ENCODE measurements around the gene PGGHG. TPM values are rescaled to one million over a fixed set of nuclear protein-coding genes. Genes with fewer than 3 reads are reported as not detected.
A peak's percentile ranks its signal among the peaks of the same experiment; 100 is the strongest.
"Not testable (repeated sequence)": the region's sequence is repeated elsewhere in the genome, so short reads cannot be mapped to it uniquely, and the experiment has no call there.

The PGGHG gene
- polyA plus RNA-seq, 1 experiment, result 13.2 TPM

- ChIA-PET POLR2A (interaction anchor here (0.6 kb wide), 3 partner anchors 43 to 533 kb away, joined by 5 to 12 read pairs (median 8); no protein-coding TSS in a partner anchor), CTCF (interaction anchor here (1.4 to 2.1 kb wide), 2 partner anchors 7 to 43 kb away, joined by 4 to 7 read pairs; no protein-coding TSS in a partner anchor)
- H3K27me3 ChIP-seq (ENCODE audit: control insufficient read depth, insufficient read depth, low read length), result no peaks in the 10 kb centered on the region
- H3K4me3 ChIP-seq (ENCODE audit: low read depth, low read length), result no peak overlapping the region
- H3K36me3 ChIP-seq (ENCODE audit: control insufficient read depth, insufficient read depth, low read length), result no peaks in the 10 kb centered on the region; the same call in 1 of the 2 replicates
- no peak for DNase-seq (ENCODE audit: low read depth)
- TF ChIP-seq, protein P1, sequence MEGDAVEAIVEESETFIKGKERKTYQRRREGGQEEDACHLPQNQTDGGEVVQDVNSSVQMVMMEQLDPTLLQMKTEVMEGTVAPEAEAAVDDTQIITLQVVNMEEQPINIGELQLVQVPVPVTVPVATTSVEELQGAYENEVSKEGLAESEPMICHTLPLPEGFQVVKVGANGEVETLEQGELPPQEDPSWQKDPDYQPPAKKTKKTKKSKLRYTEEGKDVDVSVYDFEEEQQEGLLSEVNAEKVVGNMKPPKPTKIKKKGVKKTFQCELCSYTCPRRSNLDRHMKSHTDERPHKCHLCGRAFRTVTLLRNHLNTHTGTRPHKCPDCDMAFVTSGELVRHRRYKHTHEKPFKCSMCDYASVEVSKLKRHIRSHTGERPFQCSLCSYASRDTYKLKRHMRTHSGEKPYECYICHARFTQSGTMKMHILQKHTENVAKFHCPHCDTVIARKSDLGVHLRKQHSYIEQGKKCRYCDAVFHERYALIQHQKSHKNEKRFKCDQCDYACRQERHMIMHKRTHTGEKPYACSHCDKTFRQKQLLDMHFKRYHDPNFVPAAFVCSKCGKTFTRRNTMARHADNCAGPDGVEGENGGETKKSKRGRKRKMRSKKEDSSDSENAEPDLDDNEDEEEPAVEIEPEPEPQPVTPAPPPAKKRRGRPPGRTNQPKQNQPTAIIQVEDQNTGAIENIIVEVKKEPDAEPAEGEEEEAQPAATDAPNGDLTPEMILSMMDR (IDR thresholded peaks at IDR 0.05; ENCODE audit: insufficient read depth, low read depth, low read length), result no peak
Measured at GRCh38 chr11:312092-312816, 23.3 kb downstream of the PGGHG start.

DNA sequence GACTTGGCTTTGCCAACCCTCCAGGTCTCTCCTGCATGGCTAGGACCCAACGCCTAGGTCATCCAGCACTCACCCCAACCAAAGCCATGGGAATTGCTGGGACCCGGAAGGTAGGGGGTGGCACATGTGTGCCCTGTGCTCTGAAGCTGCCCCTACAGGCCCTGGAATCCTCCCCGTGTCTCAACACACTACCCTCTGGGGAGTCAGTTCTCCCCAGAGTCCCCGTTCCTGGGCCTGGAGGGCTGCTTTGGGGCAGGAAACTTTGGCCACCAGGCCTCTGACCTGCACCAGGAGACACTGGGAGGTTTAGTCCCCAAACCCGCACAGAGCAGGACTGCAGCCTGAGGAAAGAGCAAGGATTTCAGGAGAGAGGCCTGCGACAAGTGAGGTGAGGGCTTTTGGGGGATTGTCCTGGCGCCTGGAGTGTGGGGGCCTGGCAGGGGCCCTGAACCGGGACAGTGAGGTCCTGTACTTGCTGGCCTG is 24.4 kb downstream of the PGGHG start:
- DNase-seq (ENCODE audit: low read depth), result no peak
- H3K36me3 ChIP-seq (ENCODE audit: control insufficient read depth, insufficient read depth, low read length), result no peaks in the 10 kb centered on the region; the same call in 1 of the 2 replicates
- CTCF ChIA-PET, result interaction anchor here (1.4 to 2.1 kb wide), 2 partner anchors 8 to 42 kb away, joined by 4 to 7 read pairs; no protein-coding TSS in a partner anchor
- H3K27me3 ChIP-seq (ENCODE audit: control insufficient read depth, insufficient read depth, low read length), result no peaks in the 10 kb centered on the region
- TF ChIP-seq, protein P1 (IDR thresholded peaks at IDR 0.05; ENCODE audit: insufficient read depth, low read depth, low read length), result no peak
- no peak overlapping the region; the same call in 1 of the 2 replicates for H3K4me3 ChIP-seq (ENCODE audit: low read depth, low read length)
- POLR2A ChIA-PET, result no interaction called here

GRCh38 chr11:313787-314553 is 25.0 kb downstream of the PGGHG start, which contains the start of gene IFITM1:
Gene IFITM1, plus strand, starts transcription at chr11:314040. Its CDS starts 131 bp downstream, at chr11:314171.
- POLR2A ChIA-PET, result no interaction called here
- TF ChIP-seq, protein P1 (IDR thresholded peaks at IDR 0.05; ENCODE audit: insufficient read depth, low read depth, low read length), result no peak
- no peaks in the 10 kb centered on the region for H3K27me3 ChIP-seq (ENCODE audit: control insufficient read depth, insufficient read depth, low read length)
- no peaks in the 10 kb centered on the region; the same call in 1 of the 2 replicates for H3K36me3 ChIP-seq (ENCODE audit: control insufficient read depth, insufficient read depth, low read length)
- H3K4me3 ChIP-seq (ENCODE audit: low read depth, low read length), result peak within 1 kb of the TSS; percentile 47
- CTCF ChIA-PET, result interaction anchor here (1.4 kb wide), 1 partner anchor 9 kb away, joined by 4 read pairs; no protein-coding TSS in a partner anchor
- peak; percentile 79 for DNase-seq (ENCODE audit: low read depth)

DNA sequence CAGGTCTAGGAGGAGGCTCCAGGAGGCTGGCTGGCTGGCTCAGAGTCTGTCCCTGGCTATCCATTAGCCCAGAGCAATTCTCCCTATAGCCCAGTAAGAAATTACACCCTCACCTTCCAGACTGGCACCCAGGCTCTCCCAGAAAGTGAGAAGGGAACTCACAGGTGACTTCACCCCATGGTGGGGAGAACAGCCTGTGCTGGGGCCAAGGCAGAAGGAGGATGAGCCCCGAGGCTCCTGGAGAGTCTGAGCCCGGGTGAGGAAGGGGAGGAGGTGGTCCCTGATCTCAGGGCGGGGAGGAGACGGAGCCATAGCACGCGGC is 25.6 kb downstream of the PGGHG start:
- H3K4me3 ChIP-seq (ENCODE audit: low read depth, low read length), result peak overlapping the region; percentile 47
- CTCF ChIA-PET; H3K36me3 ChIP-seq (ENCODE audit: control insufficient read depth, insufficient read depth, low read length); POLR2A ChIA-PET; H3K27me3 ChIP-seq (ENCODE audit: control insufficient read depth, insufficient read depth, low read length); DNase-seq (ENCODE audit: low read depth): not testable (repeated sequence)

DNA sequence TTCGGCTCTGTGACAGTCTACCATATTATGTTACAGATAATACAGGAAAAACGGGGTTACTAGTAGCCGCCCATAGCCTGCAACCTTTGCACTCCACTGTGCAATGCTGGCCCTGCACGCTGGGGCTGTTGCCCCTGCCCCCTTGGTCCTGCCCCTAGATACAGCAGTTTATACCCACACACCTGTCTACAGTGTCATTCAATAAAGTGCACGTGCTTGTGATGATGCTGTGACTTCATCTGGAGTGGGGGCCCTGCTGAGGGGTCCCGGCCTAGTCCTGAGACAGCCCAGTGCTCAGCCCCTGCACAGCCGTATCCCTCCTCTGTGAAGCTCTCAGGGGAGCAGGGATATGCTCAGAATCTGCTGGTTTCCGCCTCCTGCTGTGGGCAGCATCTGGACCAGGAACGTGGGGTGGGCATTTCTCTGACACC is 26.1 kb downstream of the PGGHG start:
- TF ChIP-seq, protein P1 (IDR thresholded peaks at IDR 0.05; ENCODE audit: insufficient read depth, low read depth, low read length), result no peak
- ChIA-PET POLR2A (no interaction called here), CTCF (interaction anchor here (0.9 to 2.2 kb wide), 3 partner anchors 10 to 82 kb away, joined by 3 to 12 read pairs (median 3); no protein-coding TSS in a partner anchor)
- H3K4me3 ChIP-seq (ENCODE audit: low read depth, low read length), result peak overlapping the region; percentile 47
- H3K36me3 ChIP-seq (ENCODE audit: control insufficient read depth, insufficient read depth, low read length), result 0 out of 2 replicates have a peak, but pooled peaks cover 2% of the 10 kb centered on the region
- DNase-seq (ENCODE audit: low read depth), result no peak
- no peaks in the 10 kb centered on the region for H3K27me3 ChIP-seq (ENCODE audit: control insufficient read depth, insufficient read depth, low read length)
